ENCODE measurements around the gene FRMD7.

- TF ChIP-seq CTCF (conservative IDR thresholded peaks at IDR 0.05; ENCODE audit: low read depth in 2 of 2) (no peak), EZH2 (IDR thresholded peaks at IDR 0.05; ENCODE audit: low read depth, unreplicated experiment) (no peak)
Observed at GRCh38 chrX:132040066-132040465, 87.8 kb downstream of the FRMD7 start.

All from GM23338 (cell line).